ENCODE data around the gene ADSS1.

Gene ADSS1

GRCh38 chr14:104795781-104796686 lies 72.0 kb downstream of the ADSS1 start:
- H3K4me1 Mint-ChIP-seq: peaks cover 64% of the 10 kb centered on the region
- peak; percentile 74 for DNase-seq
- H3K27me3 Mint-ChIP-seq (ENCODE audit: low read depth, poor library complexity): peaks cover 16% of the 10 kb centered on the region
- no peak overlapping the region for H3K27ac Mint-ChIP-seq
- no peaks in the 10 kb centered on the region for H3K36me3 Mint-ChIP-seq (ENCODE audit: low read depth)
- peak overlapping the region; percentile 76 for H3K4me3 Mint-ChIP-seq
- no peak for TF ChIP-seq CTCF (IDR thresholded peaks at IDR 0.05)
- no peaks in the 10 kb centered on the region for H3K9me3 Mint-ChIP-seq

GRCh38 chr14:104796687-104797081 lies 72.7 kb downstream of the ADSS1 start:
- DNase-seq: no peak
- peaks cover 66% of the 10 kb centered on the region for H3K4me1 Mint-ChIP-seq
- no peaks in the 10 kb centered on the region for H3K36me3 Mint-ChIP-seq (ENCODE audit: low read depth)
- TF ChIP-seq CTCF (IDR thresholded peaks at IDR 0.05): no peak
- no peaks in the 10 kb centered on the region for H3K9me3 Mint-ChIP-seq
- no peak overlapping the region for H3K27ac Mint-ChIP-seq
- peak overlapping the region; percentile 76 for H3K4me3 Mint-ChIP-seq
- peaks cover 22% of the 10 kb centered on the region for H3K27me3 Mint-ChIP-seq (ENCODE audit: low read depth, poor library complexity)

Measured in nephron progenitor cell (in vitro differentiated cells).